Measurements from ENCODE around the gene SLC35D2.

SLC35D2 gene

GRCh38 chr9:96383165-96383942 lies at the start of gene SLC35D2:
TSS of gene SLC35D2 (minus strand) at chr9:96383711. CDS start at chr9:96383634, 77 bp downstream.
- H3K27ac ChIP-seq = peak within 1 kb of the TSS; percentile 52
- TF ChIP-seq ZFX (IDR thresholded peaks at IDR 0.05; ENCODE audit: borderline replicate concordance) = no peak
- TF ChIP-seq CTCF (IDR thresholded peaks at IDR 0.05) = no peak

- H3K27ac ChIP-seq = no peak overlapping the region
- no peak for TF ChIP-seq ZFX (IDR thresholded peaks at IDR 0.05; ENCODE audit: borderline replicate concordance)
- TF ChIP-seq CTCF (IDR thresholded peaks at IDR 0.05) = no peak
Observed at GRCh38 chr9:96430377-96430776, 46.9 kb upstream of the SLC35D2 start.

GRCh38 chr9:96429732-96430131 lies 46.2 kb upstream of the SLC35D2 start:
- H3K27ac ChIP-seq = no peak overlapping the region
- TF ChIP-seq ZFX (IDR thresholded peaks at IDR 0.05; ENCODE audit: borderline replicate concordance) = no peak
- no peak for TF ChIP-seq CTCF (IDR thresholded peaks at IDR 0.05)

- TF ChIP-seq ZFX (IDR thresholded peaks at IDR 0.05; ENCODE audit: borderline replicate concordance) (no peak), CTCF (IDR thresholded peaks at IDR 0.05) (no peak)
- no peak overlapping the region for H3K27ac ChIP-seq
Observed at GRCh38 chr9:96425500-96426169, 42.1 kb upstream of the SLC35D2 start.

- TF ChIP-seq ZFX (IDR thresholded peaks at IDR 0.05; ENCODE audit: borderline replicate concordance) = no peak
- no peak for TF ChIP-seq CTCF (IDR thresholded peaks at IDR 0.05)
- H3K27ac ChIP-seq = no peak overlapping the region
Observed at GRCh38 chr9:96423985-96424336, 40.5 kb upstream of the SLC35D2 start.

GRCh38 chr9:96423322-96423984 lies 39.9 kb upstream of the SLC35D2 start:
- no peak overlapping the region for H3K27ac ChIP-seq

More at GRCh38 chr9:96423322-96423984, 39.9 kb upstream of the SLC35D2 start:
- TF ChIP-seq ZFX (IDR thresholded peaks at IDR 0.05; ENCODE audit: borderline replicate concordance) (no peak), CTCF (IDR thresholded peaks at IDR 0.05) (no peak)
